Duodenal mucosa (tissue), 2 donors: ENCODE data around the gene EML2.
A peak's percentile ranks its signal among the peaks of the same experiment; 100 is the strongest.
"Not testable (repeated sequence)": the region's sequence is repeated elsewhere in the genome, so short reads cannot be mapped to it uniquely, and the experiment has no call there.

Source experiments
- H3K27ac ChIP-seq: one replicate; pipeline ENCODE4 v1.7.0; 2013; ENCODE audit warnings: low read depth, low read length
- H3K27me3 ChIP-seq, 2 donors: one replicate each; pipeline ENCODE4 v1.7.0; 2013; ENCODE audit warnings: low read length in 2 of 2, control low read depth in 1 of 2; ENCODE audit not compliant: insufficient read depth in 2 of 2, control insufficient read depth in 1 of 2
- H3K36me3 ChIP-seq, 2 donors: one replicate each; pipeline ENCODE4 v1.7.0; 2013; ENCODE audit warnings: low read length in 2 of 2, control low read depth in 1 of 2; ENCODE audit not compliant: insufficient read depth in 2 of 2, control insufficient read depth in 1 of 2
- H3K4me1 ChIP-seq, 2 donors: one replicate each; pipeline ENCODE4 v1.7.0; 2013; ENCODE audit warnings: low read length in 2 of 2, control low read depth in 1 of 2; ENCODE audit not compliant: insufficient read depth in 2 of 2, control insufficient read depth in 1 of 2
- H3K4me3 ChIP-seq, 2 donors: one replicate each; pipeline ENCODE4 v1.7.0; 2013; ENCODE audit warnings: low read length in 2 of 2, low read depth in 1 of 2
- H3K9ac ChIP-seq, 2 donors: one replicate each; pipeline ENCODE4 v1.7.0; 2013; ENCODE audit warnings: low read length in 2 of 2, low read depth in 1 of 2
- H3K9me3 ChIP-seq, 2 donors: one replicate each; pipeline ENCODE4 v1.7.0; 2013; ENCODE audit warnings: low read length in 2 of 2, control low read depth in 1 of 2; ENCODE audit not compliant: control insufficient read depth in 1 of 2

Gene EML2

GRCh38 chr19:45637890-45638667 lies 1.1 kb downstream of the EML2 start:
- H3K27me3 ChIP-seq, result no peaks in the 10 kb centered on the region
- no peak overlapping the region for H3K27ac ChIP-seq
- no peaks in the 10 kb centered on the region for H3K36me3 ChIP-seq
- peak overlapping the region; percentile 47 to 92 for H3K9ac ChIP-seq
- H3K4me3 ChIP-seq, result peak overlapping the region; percentile 85 to 92
- no peaks in the 10 kb centered on the region for H3K9me3 ChIP-seq
- H3K4me1 ChIP-seq, result peaks cover 27 to 33% of the 10 kb centered on the region in 2 donors

- Histone ChIP-seq H3K36me3 (no peaks in the 10 kb centered on the region), H3K27me3 (no peaks in the 10 kb centered on the region), H3K27ac (no peak overlapping the region), H3K9me3 (no peaks in the 10 kb centered on the region), H3K4me3 (no peak overlapping the region), H3K9ac (no peak overlapping the region), H3K4me1 (peaks cover 21 to 23% of the 10 kb centered on the region in 2 donors)
These were observed 2.3 kb downstream of the EML2 start for GRCh38 chr19:45636902-45637301.

- no peaks in the 10 kb centered on the region for H3K36me3 ChIP-seq
- H3K4me3 ChIP-seq, result no peak overlapping the region
- no peak overlapping the region for H3K9ac ChIP-seq
- no peaks in the 10 kb centered on the region for H3K9me3 ChIP-seq
- H3K27me3 ChIP-seq, result no peaks in the 10 kb centered on the region
- peaks cover 14 to 17% of the 10 kb centered on the region in 2 donors for H3K4me1 ChIP-seq
- no peak overlapping the region for H3K27ac ChIP-seq
These were observed 2.9 kb downstream of the EML2 start for GRCh38 chr19:45636275-45636674.

- H3K27ac ChIP-seq, result no peak overlapping the region
- peaks cover 5 to 12% of the 10 kb centered on the region in 2 donors for H3K36me3 ChIP-seq
These were observed 6.6 kb downstream of the EML2 start for GRCh38 chr19:45632468-45633196.

GRCh38 chr19:45630463-45630862 lies 8.7 kb downstream of the EML2 start:
- no peaks in the 10 kb centered on the region for H3K9me3 ChIP-seq
- H3K9ac ChIP-seq, result no peak overlapping the region
- no peak overlapping the region for H3K4me3 ChIP-seq
- H3K36me3 ChIP-seq, result peaks cover 9 to 21% of the 10 kb centered on the region in 2 donors
- H3K27ac ChIP-seq, result no peak overlapping the region
- no peaks in the 10 kb centered on the region for H3K4me1 ChIP-seq
- H3K27me3 ChIP-seq, result no peaks in the 10 kb centered on the region

More at GRCh38 chr19:45632468-45633196, 6.6 kb downstream of the EML2 start:
- Histone ChIP-seq H3K9ac (no peak overlapping the region), H3K9me3 (no peaks in the 10 kb centered on the region), H3K27me3 (no peaks in the 10 kb centered on the region), H3K4me1 (no peaks in the 10 kb centered on the region), H3K4me3 (no peak overlapping the region)

- Histone ChIP-seq H3K36me3 (peaks cover 9 to 25% of the 10 kb centered on the region in 2 donors), H3K9ac (no peak overlapping the region)
These were observed 9.5 kb downstream of the EML2 start for GRCh38 chr19:45629704-45630103.

GRCh38 chr19:45628219-45628618 lies 11.0 kb downstream of the EML2 start:
- H3K36me3 ChIP-seq, result peaks cover 9 to 34% of the 10 kb centered on the region in 2 donors
- not testable (repeated sequence) for H3K9me3 ChIP-seq, H3K9ac ChIP-seq, H3K4me3 ChIP-seq, H3K4me1 ChIP-seq, H3K27ac ChIP-seq, H3K27me3 ChIP-seq

More at GRCh38 chr19:45629704-45630103, 9.5 kb downstream of the EML2 start:
- no peaks in the 10 kb centered on the region for H3K27me3 ChIP-seq
- no peaks in the 10 kb centered on the region for H3K4me1 ChIP-seq
- H3K9me3 ChIP-seq, result no peaks in the 10 kb centered on the region
- no peak overlapping the region for H3K27ac ChIP-seq
- no peak overlapping the region for H3K4me3 ChIP-seq

- Histone ChIP-seq H3K27me3 (no peaks in the 10 kb centered on the region), H3K27ac (no peak overlapping the region), H3K4me3 (no peak overlapping the region), H3K36me3 (peaks cover 4 to 52% of the 10 kb centered on the region in 2 donors), H3K4me1 (no peaks in the 10 kb centered on the region), H3K9me3 (no peaks in the 10 kb centered on the region), H3K9ac (no peak overlapping the region)
These were observed 15.2 kb downstream of the EML2 start for GRCh38 chr19:45623984-45624383.

- no peaks in the 10 kb centered on the region for H3K4me1 ChIP-seq
- H3K27me3 ChIP-seq, result no peaks in the 10 kb centered on the region
- H3K27ac ChIP-seq, result no peak overlapping the region
- no peak overlapping the region for H3K4me3 ChIP-seq
- H3K36me3 ChIP-seq, result peaks cover 4 to 51% of the 10 kb centered on the region in 2 donors
- no peaks in the 10 kb centered on the region for H3K9me3 ChIP-seq
- no peak overlapping the region for H3K9ac ChIP-seq
These were observed 17.2 kb downstream of the EML2 start for GRCh38 chr19:45621976-45622503.

- Histone ChIP-seq H3K36me3 (peaks cover 2 to 51% of the 10 kb centered on the region in 2 donors), H3K27ac (no peak overlapping the region), H3K9me3 (no peaks in the 10 kb centered on the region), H3K9ac (no peak overlapping the region), H3K4me3 (no peak overlapping the region), H3K27me3 (no peaks in the 10 kb centered on the region), H3K4me1 (no peaks in the 10 kb centered on the region)
These were observed 17.8 kb downstream of the EML2 start for GRCh38 chr19:45621389-45621788.
